Upper lobe of left lung (tissue), 6 donors: Measurements from ENCODE around the gene COL4A5. TPM values are rescaled to one million over a fixed set of nuclear protein-coding genes. Genes with fewer than 3 reads are reported as not detected.

Source experiments
- ATAC-seq, 2 donors: fragments of 200-7000 bp; cut with Tn5 transposase; one replicate each; pipeline ENCODE4 v1.9.1; 2022; ENCODE audit warnings: mild to moderate bottlenecking in 2 of 2, moderate library complexity in 2 of 2; ENCODE audit not compliant: low FRiP score in 2 of 2
- DNase-seq, 2 donors: peaks; one replicate each; pipeline ENCODE4 v3.0.0-alpha.2; 2019 to 2020
- H3K27ac ChIP-seq, 4 donors: fragments of 200-600 bp; sonication (generic); one replicate each; pipeline ENCODE4 v1.5.1; 2016 to 2019
- H3K27me3 ChIP-seq, 4 donors: fragments of 200-600 bp; sonication (generic); one replicate each; pipeline ENCODE4 v1.5.1; 2017 to 2019
- H3K36me3 ChIP-seq, 4 donors: fragments of 200-600 bp; sonication (generic); one replicate each; pipeline ENCODE4 v1.5.1; 2016 to 2019
- H3K4me1 ChIP-seq, 4 donors: fragments of 200-600 bp; sonication (generic); one replicate each; pipeline ENCODE4 v1.5.1; 2018 to 2019
- H3K4me3 ChIP-seq, 4 donors: fragments of 200-600 bp; sonication (generic); one replicate each; pipeline ENCODE4 v1.5.1; 2017 to 2019; ENCODE audit warnings: mild to moderate bottlenecking in 2 of 4, moderate library complexity in 1 of 4
- H3K9me3 ChIP-seq, 4 donors: fragments of 200-600 bp; sonication (generic); one replicate each; pipeline ENCODE4 v1.5.1; 2018 to 2019
- EP300 ChIP-seq, 4 donors: sonication (generic); formaldehyde crosslinking; IDR thresholded peaks; one replicate each; pipeline ENCODE4 v1.5.1; 2017; ENCODE audit warnings: antibody characterized with exemption in 4 of 4, control low read depth in 2 of 4
- POLR2A ChIP-seq, 4 donors: fragments of 450-650 bp; IDR thresholded peaks; one replicate each; pipeline ENCODE4 v1.5.1; 2016 to 2017; ENCODE audit warnings: antibody characterized with exemption in 4 of 4, mild to moderate bottlenecking in 2 of 4
- POLR2AphosphoS5 ChIP-seq, 2 donors: sonication (generic); formaldehyde crosslinking; IDR thresholded peaks; one replicate each; pipeline ENCODE4 v1.5.1; 2017; ENCODE audit warnings: antibody characterized with exemption in 2 of 2
- WGBS, 2 donors: methylation state at CpG; one replicate each; pipeline ENCODE4 v1.1.5; 2017 to 2018; 5-methylcytosine and 5-hydroxymethylcytosine counted together
- small RNA-seq, 4 donors: library from RNA; depleted of rRNA; stranded (forward); fragments of <200 nt; gene quantifications; one replicate each; pipeline ENCODE3, GENCODE V24; 2016
- total RNA-seq, 6 donors: library from RNA; depleted of rRNA in 4 of 6; stranded (reverse); fragments of >200 nt in 4 of 6; gene quantifications; one replicate each; pipeline versions ENCODE4 v1.1.0 to v1.2.1, GENCODE V29; 2016 to 2021
- TF ChIP-seq, protein P1 (sequence below), 6 experiments: fragments of 450-650 bp in 4 of 6; fragments of 200-600 bp in 2 of 6; sonication (generic) in 2 of 6; IDR thresholded peaks; one replicate each; pipeline ENCODE4 v1.5.1; 2016 to 2019; ENCODE audit warnings: antibody characterized with exemption in 6 of 6
- donor health status: DM: no; HTN: no; CAD: no; lungs with moderate emphysema.
- donor health status: DM: no; HTN: yes; CAD: no; lungs with severe emphysema.

Gene COL4A5
- total RNA-seq, 6 donors from 2014 or later = 13.8 to 96.4 (median 37.1) TPM

- ATAC-seq = no peak
- Histone ChIP-seq H3K4me3 (no peak overlapping the region), H3K4me1 (peaks cover 0 to 17% (median 4%) of the 10 kb centered on the region in 4 donors), H3K36me3 (no peaks in the 10 kb centered on the region), H3K9me3 (peaks cover 0 to 10% (median 0%) of the 10 kb centered on the region in 4 donors), H3K27ac (no peak overlapping the region), H3K27me3 (peaks cover 0 to 25% (median 1%) of the 10 kb centered on the region in 4 donors)
- WGBS, 2 donors = 20 to 39% methylated on average over 5 of the region's 5 CpGs
- TF ChIP-seq EP300 (IDR thresholded peaks at IDR 0.05) (no peak), POLR2AphosphoS5 (IDR thresholded peaks at IDR 0.05) (no peak), POLR2A (IDR thresholded peaks at IDR 0.05) (no peak)
- TF ChIP-seq, protein P1, sequence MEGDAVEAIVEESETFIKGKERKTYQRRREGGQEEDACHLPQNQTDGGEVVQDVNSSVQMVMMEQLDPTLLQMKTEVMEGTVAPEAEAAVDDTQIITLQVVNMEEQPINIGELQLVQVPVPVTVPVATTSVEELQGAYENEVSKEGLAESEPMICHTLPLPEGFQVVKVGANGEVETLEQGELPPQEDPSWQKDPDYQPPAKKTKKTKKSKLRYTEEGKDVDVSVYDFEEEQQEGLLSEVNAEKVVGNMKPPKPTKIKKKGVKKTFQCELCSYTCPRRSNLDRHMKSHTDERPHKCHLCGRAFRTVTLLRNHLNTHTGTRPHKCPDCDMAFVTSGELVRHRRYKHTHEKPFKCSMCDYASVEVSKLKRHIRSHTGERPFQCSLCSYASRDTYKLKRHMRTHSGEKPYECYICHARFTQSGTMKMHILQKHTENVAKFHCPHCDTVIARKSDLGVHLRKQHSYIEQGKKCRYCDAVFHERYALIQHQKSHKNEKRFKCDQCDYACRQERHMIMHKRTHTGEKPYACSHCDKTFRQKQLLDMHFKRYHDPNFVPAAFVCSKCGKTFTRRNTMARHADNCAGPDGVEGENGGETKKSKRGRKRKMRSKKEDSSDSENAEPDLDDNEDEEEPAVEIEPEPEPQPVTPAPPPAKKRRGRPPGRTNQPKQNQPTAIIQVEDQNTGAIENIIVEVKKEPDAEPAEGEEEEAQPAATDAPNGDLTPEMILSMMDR (IDR thresholded peaks at IDR 0.05) = no peak
- no peak for DNase-seq
Measured at GRCh38 chrX:108737754-108738153, 298.1 kb downstream of the COL4A5 start.

- Histone ChIP-seq H3K4me3 (no peak overlapping the region), H3K4me1 (peaks cover 0 to 17% (median 4%) of the 10 kb centered on the region in 4 donors), H3K36me3 (no peaks in the 10 kb centered on the region), H3K9me3 (peaks cover 0 to 10% (median 0%) of the 10 kb centered on the region in 4 donors), H3K27ac (no peak overlapping the region), H3K27me3 (peaks cover 0 to 17% (median 1%) of the 10 kb centered on the region in 4 donors)
- DNase-seq (no peak), ATAC-seq (no peak)
- WGBS, 2 donors = 47 to 61% methylated on average over 1 of the region's 1 CpG
- TF ChIP-seq, protein P1 (IDR thresholded peaks at IDR 0.05) = no peak
- no peak for TF ChIP-seq POLR2AphosphoS5 (IDR thresholded peaks at IDR 0.05)
- no peak for TF ChIP-seq POLR2A (IDR thresholded peaks at IDR 0.05)
- no peak for TF ChIP-seq EP300 (IDR thresholded peaks at IDR 0.05)
Measured at GRCh38 chrX:108740299-108740774, 300.7 kb downstream of the COL4A5 start.

Small RNAs within 50 kb of the gene (small RNA-seq; reads per million reads assigned to genes)
- gene RF00019 = 0 reads per million in 4 donors

Other genes starting within 250 kb of the COL4A5 start
- 1 to 10 TPM in 5 of 6 donors, under 1 TPM in 1; 0.52 to 3.8 (median 2.2) TPM for gene COL4A6, start 1.4 kb upstream of the COL4A5 start, total RNA-seq